CD14-positive monocyte (primary cell): ENCODE measurements around the gene TRAF1. TPM values are rescaled to one million over a fixed set of nuclear protein-coding genes. Genes with fewer than 3 reads are reported as not detected.
A peak's percentile ranks its signal among the peaks of the same experiment; 100 is the strongest.

Source experiments
- DNase-seq, 3 donors: peaks; one replicate each; pipeline ENCODE4 v3.0.0-alpha.2; 2011 to 2022
- H2AFZ ChIP-seq: 2 replicates; pipeline ENCODE4 v1.6.0; 2012; ENCODE audit warnings: mild to moderate bottlenecking, low read depth, low read length, inconsistent platforms; ENCODE audit not compliant: insufficient read depth, poor library complexity, severe bottlenecking
- H3K27ac ChIP-seq, 2 donors: 1 replicate in 1 of 2; 2 replicates in 1 of 2; pipeline ENCODE4 v1.5.1; 2012 to 2013; ENCODE audit warnings: low read length in 2 of 2, control low read depth in 1 of 2, inconsistent platforms in 1 of 2, low read depth in 1 of 2, mild to moderate bottlenecking in 1 of 2
- H3K27me3 ChIP-seq, 2 donors: one replicate each; pipeline versions ENCODE4 v1.6.0 to v1.6.1; 2011 to 2013; ENCODE audit warnings: low read length in 2 of 2; ENCODE audit not compliant: control insufficient read depth in 2 of 2, insufficient read depth in 2 of 2
- H3K36me3 ChIP-seq, 2 donors: replicated peaks in 1 of 2; 1 replicate in 1 of 2; 2 replicates in 1 of 2; pipeline versions ENCODE4 v1.5.1 to v1.6.1; 2012 to 2013; ENCODE audit warnings: low read length in 2 of 2, control low read depth in 1 of 2, inconsistent platforms in 1 of 2, mild to moderate bottlenecking in 1 of 2; ENCODE audit not compliant: insufficient read depth in 2 of 2, control insufficient read depth in 1 of 2
- H3K4me1 ChIP-seq, 2 donors: 1 replicate in 1 of 2; 2 replicates in 1 of 2; pipeline versions ENCODE4 v1.5.1 to v1.6.1; 2012 to 2013; ENCODE audit warnings: low read length in 2 of 2, control low read depth in 1 of 2, inconsistent platforms in 1 of 2, mild to moderate bottlenecking in 1 of 2, moderate library complexity in 1 of 2; ENCODE audit not compliant: insufficient read depth in 2 of 2, control insufficient read depth in 1 of 2
- H3K4me2 ChIP-seq: replicated peaks from 2 replicates; pipeline ENCODE3; 2012; ENCODE audit warnings: low read length, moderate library complexity, mild to moderate bottlenecking; ENCODE audit not compliant: poor library complexity, severe bottlenecking; ENCODE audit errors: extremely low read depth
- H3K4me3 ChIP-seq, 3 experiments: fragments of 200-600 bp in 1 of 3; sonication (generic) in 1 of 3; replicated peaks in 1 of 3; 1 replicate in 2 of 3; 2 replicates in 1 of 3; pipeline ENCODE4 v1.5.1; 2011 to 2013; ENCODE audit warnings: low read length in 3 of 3, mild to moderate bottlenecking in 3 of 3, control low read depth in 2 of 3, low read depth in 2 of 3, inconsistent platforms in 1 of 3, moderate library complexity in 1 of 3
- H3K79me2 ChIP-seq: 2 replicates; pipeline ENCODE4 v1.6.0; 2012; ENCODE audit warnings: mild to moderate bottlenecking, control low read depth, inconsistent platforms, low read length, moderate library complexity; ENCODE audit not compliant: insufficient read depth
- H3K9ac ChIP-seq: 2 replicates; pipeline ENCODE4 v1.6.0; 2017; ENCODE audit warnings: low read length, mild to moderate bottlenecking; ENCODE audit not compliant: insufficient read depth, poor library complexity, severe bottlenecking
- H3K9me3 ChIP-seq, 2 donors: replicated peaks in 1 of 2; 1 replicate in 1 of 2; 2 replicates in 1 of 2; pipeline versions ENCODE4 v1.5.1 to v1.6.1; 2012 to 2013; ENCODE audit warnings: low read length in 2 of 2, control low read depth in 1 of 2; ENCODE audit not compliant: control insufficient read depth in 1 of 2, insufficient read depth in 1 of 2
- H4K20me1 ChIP-seq: 2 replicates; pipeline ENCODE4 v1.6.0; 2012; ENCODE audit warnings: mild to moderate bottlenecking, low read length, control low read depth, moderate library complexity; ENCODE audit not compliant: insufficient read depth
- H3K27ac Mint-ChIP-seq, 7 donors: one replicate each; pipeline ENCODE4 v1.8.0; 2020; ENCODE audit warnings: mild to moderate bottlenecking in 7 of 7, mixed read lengths in 7 of 7, moderate library complexity in 6 of 7, inconsistent platforms in 2 of 7
- H3K27me3 Mint-ChIP-seq, 3 donors: one replicate each; pipeline ENCODE4 v1.8.0; 2021 to 2022; ENCODE audit warnings: low read depth in 3 of 3, mild to moderate bottlenecking in 3 of 3, mixed read lengths in 3 of 3, moderate library complexity in 3 of 3, inconsistent platforms in 1 of 3
- H3K36me3 Mint-ChIP-seq, 2 donors: one replicate each; pipeline ENCODE4 v1.8.0; 2020; ENCODE audit warnings: mixed read lengths in 2 of 2, inconsistent platforms in 1 of 2, mild to moderate bottlenecking in 1 of 2
- H3K4me1 Mint-ChIP-seq: one replicate; pipeline ENCODE4 v1.8.0; 2020; ENCODE audit warnings: mild to moderate bottlenecking, mixed read lengths
- H3K4me3 Mint-ChIP-seq, 2 donors: one replicate each; pipeline ENCODE4 v1.8.0; 2020; ENCODE audit warnings: mild to moderate bottlenecking in 2 of 2, mixed read lengths in 2 of 2, moderate library complexity in 1 of 2
- H3K9me3 Mint-ChIP-seq, 7 donors: one replicate each; pipeline ENCODE4 v1.8.0; 2020 to 2022; ENCODE audit warnings: mixed read lengths in 7 of 7, mild to moderate bottlenecking in 6 of 7, moderate library complexity in 6 of 7, inconsistent platforms in 2 of 7
- CTCF ChIP-seq: fragments of 200-600 bp; IDR thresholded peaks from one replicate; pipeline ENCODE4 v1.8.0; 2022; ENCODE audit warnings: antibody characterized with exemption, mild to moderate bottlenecking
- WGBS: methylation state at CpG from one replicate; pipeline ENCODE4 v1.1.5; 2013; ENCODE audit warnings: missing lambda C conversion rate; ENCODE audit not compliant: insufficient coverage; 5-methylcytosine and 5-hydroxymethylcytosine counted together
- intact Hi-C, 2 donors: fragments of 100-400 bp; cut with micrococcal nuclease; formaldehyde crosslinking; loops; one replicate each; pipeline versions ENCODE4 v1.15.0 to v1.15.1; 2023
- polyA plus RNA-seq, 3 donors: library from polyadenylated mRNA; depleted of rRNA in 1 of 3; unstranded in 2 of 3; stranded (reverse) in 1 of 3; fragments of 300-500 nt in 2 of 3; fragments of >200 nt in 1 of 3; fragmentation: Illumina TruSeq in 2 of 3; gene quantifications; 1 replicate in 2 of 3; 2 replicates in 1 of 3; pipeline ENCODE4 v1.2.3, GENCODE V29; 2012 to 2021

TRAF1 gene
- polyA plus RNA-seq, 3 donors, result 0.15 to 22.8 (median 0.74) TPM

DNA sequence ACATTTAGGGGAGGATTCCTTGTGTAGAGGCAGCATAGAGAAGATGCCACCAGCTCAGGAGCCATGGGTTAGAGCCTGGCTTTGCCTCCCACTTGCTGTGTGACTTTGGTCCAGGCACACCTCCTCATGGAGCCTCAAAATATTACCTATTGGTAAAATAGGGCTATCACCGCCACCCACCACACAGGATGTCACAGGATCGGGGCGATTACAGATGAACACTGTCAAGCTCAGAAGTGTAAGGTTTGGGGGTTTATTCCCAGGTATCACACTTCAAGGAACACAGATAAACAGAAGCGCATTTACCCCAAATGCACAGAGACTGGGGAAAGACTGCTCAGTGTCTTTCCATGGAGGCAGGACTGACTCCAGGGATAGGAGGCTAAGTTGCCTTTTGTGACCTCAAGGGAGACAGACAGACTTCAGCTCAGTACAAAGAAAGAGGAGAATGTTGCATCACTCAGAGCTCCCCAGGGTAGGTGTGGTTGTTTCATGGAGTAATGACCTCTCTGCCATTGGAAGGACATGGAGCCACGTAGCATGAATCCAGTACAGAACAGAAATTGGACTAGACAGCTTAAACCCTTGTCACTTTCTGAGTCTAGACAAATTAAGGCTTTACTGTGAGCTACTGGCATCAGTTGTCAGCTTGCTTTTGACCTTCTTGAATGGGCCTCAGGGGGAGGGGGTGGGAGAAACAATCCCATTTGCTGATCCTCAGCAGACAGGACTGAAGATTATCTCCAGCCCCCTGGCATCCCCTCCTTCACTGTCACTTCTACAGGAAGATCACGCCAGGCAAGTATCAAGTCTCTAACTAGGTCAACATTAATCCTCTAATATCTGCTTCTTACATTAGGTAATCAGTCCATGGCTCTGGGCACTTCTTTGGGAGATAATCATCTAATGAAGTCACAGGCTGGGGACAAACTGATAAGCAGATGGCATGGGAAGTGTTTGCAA lies 6.5 kb downstream of the TRAF1 start:
- Histone ChIP-seq H3K9me3 (no peaks in the 10 kb centered on the region), H3K27me3 (no peaks in the 10 kb centered on the region), H2AFZ (no peak overlapping the region), H3K4me2 (no peak overlapping the region), H3K27ac (no peak overlapping the region), H4K20me1 (no peaks in the 10 kb centered on the region), H3K4me3 (no peak overlapping the region), H3K4me1 (no peaks in the 10 kb centered on the region), H3K9ac (no peak overlapping the region), H3K79me2 (no peaks in the 10 kb centered on the region), H3K36me3 (no peaks in the 10 kb centered on the region)
- 87% methylated on average over 3 of the region's 6 CpGs for WGBS
- no peak for DNase-seq
- H3K9me3 Mint-ChIP-seq, result peaks cover 0 to 6% (median 2%) of the 10 kb centered on the region in 7 donors
- peaks cover 15 to 17% of the 10 kb centered on the region in 2 donors for H3K36me3 Mint-ChIP-seq
- no peak overlapping the region for H3K4me3 Mint-ChIP-seq
- intact Hi-C loops, result no loop called here
- no peaks in the 10 kb centered on the region for H3K27me3 Mint-ChIP-seq
- peak overlapping the region in 4 of 7 donors; percentile 1 to 33 (median 30) for H3K27ac Mint-ChIP-seq
- H3K4me1 Mint-ChIP-seq, result peaks cover 5% of the 10 kb centered on the region
- no peak for TF ChIP-seq CTCF

GRCh38 chr9:120918931-120919842 lies 7.4 kb downstream of the TRAF1 start:
- Mint-ChIP-seq H3K27me3 (no peaks in the 10 kb centered on the region), H3K9me3 (peaks cover 0 to 6% (median 2%) of the 10 kb centered on the region in 7 donors), H3K4me3 (peak overlapping the region in 1 of 2 donors; percentile 6), H3K36me3 (peaks cover 13 to 15% of the 10 kb centered on the region in 2 donors), H3K27ac (peak overlapping the region in 2 of 7 donors; percentile 1 to 27), H3K4me1 (peaks cover 5% of the 10 kb centered on the region)
- Histone ChIP-seq H3K9ac (no peak overlapping the region), H3K79me2 (no peaks in the 10 kb centered on the region), H3K4me3 (no peak overlapping the region), H3K4me2 (no peak overlapping the region), H3K36me3 (no peaks in the 10 kb centered on the region), H3K4me1 (no peaks in the 10 kb centered on the region), H2AFZ (no peak overlapping the region), H3K9me3 (no peaks in the 10 kb centered on the region), H3K27me3 (no peaks in the 10 kb centered on the region), H3K27ac (no peak overlapping the region), H4K20me1 (no peaks in the 10 kb centered on the region)
- DNase-seq, result no peak
- TF ChIP-seq CTCF, result no peak
- intact Hi-C loops, result no loop called here
- WGBS, result 93% methylated on average over 13 of the region's 20 CpGs
